Neuron (in vitro differentiated cells): Measurements from ENCODE around the gene RNF8.

Experiments
- H2AFZ ChIP-seq: one replicate; pipeline ENCODE4 v1.6.1; 2013; ENCODE audit warnings: low read depth, mild to moderate bottlenecking, inconsistent platforms, low read length, moderate library complexity
- H3K27me3 ChIP-seq: one replicate; pipeline ENCODE4 v1.6.1; 2013; ENCODE audit warnings: low read length; ENCODE audit not compliant: insufficient read depth
- H3K36me3 ChIP-seq: one replicate; pipeline ENCODE4 v1.6.1; 2013; ENCODE audit warnings: low read length; ENCODE audit not compliant: insufficient read depth
- H3K4me1 ChIP-seq: one replicate; pipeline ENCODE4 v1.6.1; 2013; ENCODE audit warnings: low read length; ENCODE audit not compliant: insufficient read depth
- H3K4me3 ChIP-seq: 2 replicates; pipeline ENCODE4 v1.5.1; 2013; ENCODE audit warnings: mild to moderate bottlenecking, low read length, moderate library complexity
- H3K9me3 ChIP-seq: one replicate; pipeline ENCODE4 v1.6.1; 2013; ENCODE audit warnings: low read length

The RNF8 gene

GRCh38 chr6:37354526-37355384 is 972 bp downstream of the RNF8 start:
- peak overlapping the region; percentile 96 for H2AFZ ChIP-seq
- peak overlapping the region; percentile 90 for H3K4me3 ChIP-seq
- H3K36me3 ChIP-seq: no peaks in the 10 kb centered on the region
- no peaks in the 10 kb centered on the region for H3K27me3 ChIP-seq
- no peaks in the 10 kb centered on the region for H3K9me3 ChIP-seq
- H3K4me1 ChIP-seq: peaks cover 19% of the 10 kb centered on the region

- Histone ChIP-seq H3K4me3 (no peak overlapping the region), H3K36me3 (peaks cover 12% of the 10 kb centered on the region), H3K9me3 (no peaks in the 10 kb centered on the region), H3K4me1 (peaks cover 23% of the 10 kb centered on the region), H2AFZ (no peak overlapping the region), H3K27me3 (no peaks in the 10 kb centered on the region)
Measured at GRCh38 chr6:37357288-37357687, 3.5 kb downstream of the RNF8 start.

- no peaks in the 10 kb centered on the region for H3K27me3 ChIP-seq
- H3K4me1 ChIP-seq: peaks cover 23% of the 10 kb centered on the region
- H3K4me3 ChIP-seq: no peak overlapping the region
- H3K36me3 ChIP-seq: peaks cover 16% of the 10 kb centered on the region
- no peaks in the 10 kb centered on the region for H3K9me3 ChIP-seq
- no peak overlapping the region for H2AFZ ChIP-seq
Measured at GRCh38 chr6:37357860-37358259, 4.1 kb downstream of the RNF8 start.

- Histone ChIP-seq H3K4me1 (peaks cover 21% of the 10 kb centered on the region), H3K27me3 (no peaks in the 10 kb centered on the region), H3K4me3 (no peak overlapping the region), H3K36me3 (peaks cover 25% of the 10 kb centered on the region), H3K9me3 (no peaks in the 10 kb centered on the region), H2AFZ (no peak overlapping the region)
Measured at GRCh38 chr6:37359039-37359438, 5.3 kb downstream of the RNF8 start.

- Histone ChIP-seq H2AFZ (no peak overlapping the region), H3K4me1 (peaks cover 5% of the 10 kb centered on the region), H3K27me3 (no peaks in the 10 kb centered on the region), H3K36me3 (peaks cover 27% of the 10 kb centered on the region), H3K9me3 (no peaks in the 10 kb centered on the region), H3K4me3 (no peak overlapping the region)
Measured at GRCh38 chr6:37362101-37362828, 8.5 kb downstream of the RNF8 start.

- Histone ChIP-seq H3K4me3 (no peak overlapping the region), H3K27me3 (no peaks in the 10 kb centered on the region), H2AFZ (no peak overlapping the region), H3K9me3 (no peaks in the 10 kb centered on the region), H3K36me3 (peaks cover 57% of the 10 kb centered on the region), H3K4me1 (no peaks in the 10 kb centered on the region)
Measured at GRCh38 chr6:37365791-37366190, 12.0 kb downstream of the RNF8 start.

- H2AFZ ChIP-seq: no peak overlapping the region
Measured at GRCh38 chr6:37366910-37367309, 13.1 kb downstream of the RNF8 start.

GRCh38 chr6:37368961-37369320 is 15.2 kb downstream of the RNF8 start:
- Histone ChIP-seq H3K36me3 (peaks cover 50% of the 10 kb centered on the region), H3K4me1 (no peaks in the 10 kb centered on the region), H3K9me3 (no peaks in the 10 kb centered on the region), H2AFZ (no peak overlapping the region), H3K4me3 (no peak overlapping the region), H3K27me3 (no peaks in the 10 kb centered on the region)

More at GRCh38 chr6:37366910-37367309, 13.1 kb downstream of the RNF8 start:
- Histone ChIP-seq H3K4me3 (no peak overlapping the region), H3K36me3 (peaks cover 58% of the 10 kb centered on the region), H3K4me1 (no peaks in the 10 kb centered on the region), H3K9me3 (no peaks in the 10 kb centered on the region), H3K27me3 (no peaks in the 10 kb centered on the region)

- no peak overlapping the region for H3K4me3 ChIP-seq
- H2AFZ ChIP-seq: no peak overlapping the region
- H3K9me3 ChIP-seq: no peaks in the 10 kb centered on the region
- no peaks in the 10 kb centered on the region for H3K27me3 ChIP-seq
- no peaks in the 10 kb centered on the region for H3K4me1 ChIP-seq
- peaks cover 54% of the 10 kb centered on the region for H3K36me3 ChIP-seq
Measured at GRCh38 chr6:37369321-37370201, 15.8 kb downstream of the RNF8 start.

GRCh38 chr6:37371154-37372083 is 17.6 kb downstream of the RNF8 start:
- no peaks in the 10 kb centered on the region for H3K9me3 ChIP-seq
- no peak overlapping the region for H2AFZ ChIP-seq
- H3K4me3 ChIP-seq: no peak overlapping the region
- no peaks in the 10 kb centered on the region for H3K27me3 ChIP-seq
- H3K4me1 ChIP-seq: no peaks in the 10 kb centered on the region
- H3K36me3 ChIP-seq: peaks cover 70% of the 10 kb centered on the region

GRCh38 chr6:37372116-37372515 is 18.3 kb downstream of the RNF8 start:
- Histone ChIP-seq H3K4me3 (no peak overlapping the region), H3K4me1 (no peaks in the 10 kb centered on the region), H3K27me3 (no peaks in the 10 kb centered on the region), H3K9me3 (no peaks in the 10 kb centered on the region), H3K36me3 (peaks cover 76% of the 10 kb centered on the region), H2AFZ (no peak overlapping the region)

GRCh38 chr6:37373822-37374471 is 20.2 kb downstream of the RNF8 start:
- Histone ChIP-seq H3K27me3 (no peaks in the 10 kb centered on the region), H3K9me3 (no peaks in the 10 kb centered on the region), H3K4me3 (no peak overlapping the region), H2AFZ (no peak overlapping the region), H3K36me3 (peaks cover 75% of the 10 kb centered on the region), H3K4me1 (no peaks in the 10 kb centered on the region)
